GM23248 (cell line): Measurements from ENCODE around the gene DFFB. TPM values are rescaled to one million over a fixed set of nuclear protein-coding genes. Genes with fewer than 3 reads are reported as not detected.

Experiments used
- DNase-seq: peaks from one replicate; pipeline ENCODE4 v3.0.0-alpha.2; 2015
- H2AFZ ChIP-seq: fragments of 200-600 bp; sonication (generic); 2 replicates; pipeline ENCODE4 v1.6.1; 2016; ENCODE audit warnings: antibody characterized with exemption
- H3F3A ChIP-seq: fragments of 200-600 bp; sonication (generic); 2 replicates; pipeline ENCODE4 v1.6.1; 2016; ENCODE audit warnings: mild to moderate bottlenecking, antibody characterized with exemption, mixed run types; ENCODE audit not compliant: insufficient read depth
- H3K27ac ChIP-seq: fragments of 200-600 bp; sonication (generic); 2 replicates; pipeline ENCODE4 v1.5.1; 2016; ENCODE audit warnings: mild to moderate bottlenecking
- H3K27me3 ChIP-seq: fragments of 200-600 bp; sonication (generic); replicated peaks from 2 replicates; pipeline ENCODE4 v1.6.1; 2016; ENCODE audit warnings: mild to moderate bottlenecking; ENCODE audit not compliant: insufficient read depth
- H3K36me3 ChIP-seq: fragments of 200-600 bp; sonication (generic); 2 replicates; pipeline ENCODE4 v1.6.1; 2016; ENCODE audit warnings: low read depth, mild to moderate bottlenecking
- H3K4me1 ChIP-seq: fragments of 200-600 bp; sonication (generic); 2 replicates; pipeline ENCODE4 v1.6.1; 2016; ENCODE audit warnings: mild to moderate bottlenecking; ENCODE audit not compliant: insufficient read depth
- H3K4me2 ChIP-seq: fragments of 200-600 bp; sonication (generic); one replicate; pipeline ENCODE4 v1.6.1; 2016; ENCODE audit warnings: mild to moderate bottlenecking; ENCODE audit not compliant: unreplicated experiment
- H3K4me3 ChIP-seq: fragments of 200-600 bp; sonication (generic); 2 replicates; pipeline ENCODE4 v1.5.1; 2016; ENCODE audit warnings: mild to moderate bottlenecking
- H3K79me2 ChIP-seq: fragments of 200-600 bp; sonication (generic); 2 replicates; pipeline ENCODE4 v1.6.1; 2016; ENCODE audit warnings: mild to moderate bottlenecking; ENCODE audit not compliant: insufficient read depth
- H3K9ac ChIP-seq: fragments of 200-600 bp; sonication (generic); 2 replicates; pipeline ENCODE4 v1.6.1; 2016; ENCODE audit warnings: mild to moderate bottlenecking
- H3K9me2 ChIP-seq: fragments of 200-600 bp; sonication (generic); 2 replicates; pipeline ENCODE4 v1.6.1; 2016; ENCODE audit warnings: mixed run types, mild to moderate bottlenecking, moderate library complexity; ENCODE audit not compliant: insufficient read depth
- H3K9me3 ChIP-seq: fragments of 200-600 bp; sonication (generic); one replicate; pipeline ENCODE4 v1.6.1; 2017; ENCODE audit warnings: low read depth
- H4K20me1 ChIP-seq: fragments of 200-600 bp; sonication (generic); 2 replicates; pipeline ENCODE4 v1.6.0; 2016; ENCODE audit not compliant: insufficient read depth
- EZH2 ChIP-seq: fragments of 200-600 bp; sonication (generic); IDR thresholded peaks from 2 replicates; pipeline ENCODE4 v1.6.1; 2018; ENCODE audit warnings: antibody characterized with exemption, mild to moderate bottlenecking; ENCODE audit not compliant: insufficient read depth, poor library complexity, severe bottlenecking
- EZH2phosphoT487 ChIP-seq: fragments of 200-600 bp; sonication (generic); IDR thresholded peaks from 2 replicates; pipeline ENCODE4 v1.6.1; 2018; ENCODE audit warnings: antibody characterized with exemption, moderate library complexity, mild to moderate bottlenecking, low read depth; ENCODE audit not compliant: insufficient read depth
- WGBS, 2 experiments: methylation state at CpG; one replicate each; pipeline ENCODE4 v1.1.6; 2015 to 2017; ENCODE audit warnings: low lambda C conversion rate in 2 of 2, low coverage in 1 of 2; ENCODE audit errors: missing lambda C conversion rate in 2 of 2; 5-methylcytosine and 5-hydroxymethylcytosine counted together
- in situ Hi-C: fragments of 300-500 bp; cut with MboI; formaldehyde crosslinking; loops from 2 replicates; pipeline ENCODE4 v1.15.0; 2020
- polyA plus RNA-seq: library from polyadenylated mRNA; unstranded; fragments of >200 nt; fragmentation: Nextera tagmentation; extraction: Ambion mirVana; gene quantifications from 2 replicates; pipeline ENCODE4 v1.2.1, GENCODE V29; 2016
- total RNA-seq: library from RNA; depleted of rRNA; stranded (reverse); fragments of >200 nt; shearing (Covaris generic); gene quantifications from 2 replicates; pipeline ENCODE4 v1.2.3, GENCODE V29; 2014

Gene DFFB
- total and polyA plus RNA-seq, 2 experiments from 2014 or later: 3.2 to 18.3 TPM

GRCh38 chr1:3902111-3902511 lies 44.8 kb downstream of the DFFB start:
- DNase-seq: no peak
- H3K9ac ChIP-seq: no peak overlapping the region
- H2AFZ ChIP-seq: no peak overlapping the region

GRCh38 chr1:3902571-3903091 lies 45.4 kb downstream of the DFFB start:
- Histone ChIP-seq H3K27ac (no peak overlapping the region), H3F3A (no peaks in the 10 kb centered on the region), H3K4me2 (no peak overlapping the region), H3K27me3 (no peaks in the 10 kb centered on the region), H3K36me3 (no peaks in the 10 kb centered on the region), H2AFZ (no peak overlapping the region), H3K79me2 (peaks cover 24% of the 10 kb centered on the region), H3K4me1 (no peaks in the 10 kb centered on the region), H3K9me3 (no peaks in the 10 kb centered on the region), H4K20me1 (no peaks in the 10 kb centered on the region), H3K9ac (no peak overlapping the region), H3K9me2 (no peaks in the 10 kb centered on the region), H3K4me3 (no peak overlapping the region)
- 49% methylated on average over 10 of the region's 10 CpGs for WGBS, 2 experiments
- no peak for TF ChIP-seq EZH2
- TF ChIP-seq EZH2phosphoT487: no peak
- peak; percentile 36 for DNase-seq
- in situ Hi-C loops: loop anchor here (25.0 kb wide), 1 partner anchor 2010 kb away; no protein-coding TSS in a partner anchor

More at GRCh38 chr1:3902111-3902511, 44.8 kb downstream of the DFFB start:
- Histone ChIP-seq H3K27ac (no peak overlapping the region), H3F3A (peaks cover 2% of the 10 kb centered on the region; the same call in 1 of the 2 replicates), H3K4me3 (no peak overlapping the region), H3K36me3 (no peaks in the 10 kb centered on the region), H3K9me3 (no peaks in the 10 kb centered on the region), H3K9me2 (no peaks in the 10 kb centered on the region), H4K20me1 (no peaks in the 10 kb centered on the region), H3K27me3 (no peaks in the 10 kb centered on the region), H3K4me1 (no peaks in the 10 kb centered on the region), H3K79me2 (peaks cover 29% of the 10 kb centered on the region), H3K4me2 (no peak overlapping the region)
- in situ Hi-C loops: loop anchor here (25.0 kb wide), 1 partner anchor 2010 kb away; no protein-coding TSS in a partner anchor
- TF ChIP-seq EZH2phosphoT487 (no peak), EZH2 (no peak)
- WGBS, 2 experiments: 95 to 96% methylated on average over 15 of the region's 15 CpGs

- no peak overlapping the region for H3K4me3 ChIP-seq
- no peaks in the 10 kb centered on the region for H3K27me3 ChIP-seq
- no peaks in the 10 kb centered on the region for H3K9me2 ChIP-seq
- in situ Hi-C loops: loop anchor here (25.0 kb wide), 1 partner anchor 2009 kb away; no protein-coding TSS in a partner anchor
- no peak overlapping the region for H3K9ac ChIP-seq
- no peak overlapping the region for H2AFZ ChIP-seq
- no peak for DNase-seq
- no peak overlapping the region for H3K27ac ChIP-seq
- H3F3A ChIP-seq: no peaks in the 10 kb centered on the region
- H3K79me2 ChIP-seq: peaks cover 16% of the 10 kb centered on the region
- no peaks in the 10 kb centered on the region for H3K36me3 ChIP-seq
- no peak for TF ChIP-seq EZH2phosphoT487
- no peak for TF ChIP-seq EZH2
- H3K4me2 ChIP-seq: no peak overlapping the region
- no peaks in the 10 kb centered on the region for H3K4me1 ChIP-seq
- H3K9me3 ChIP-seq: no peaks in the 10 kb centered on the region
- WGBS, 2 experiments: 73 to 75% methylated on average over 16 of the region's 16 CpGs
- H4K20me1 ChIP-seq: no peaks in the 10 kb centered on the region
Measured at GRCh38 chr1:3903141-3904005, 46.1 kb downstream of the DFFB start.

- H4K20me1 ChIP-seq: no peaks in the 10 kb centered on the region
- TF ChIP-seq EZH2phosphoT487: no peak
- no peak for TF ChIP-seq EZH2
- no peak for DNase-seq
- WGBS, 2 experiments: 84 to 85% methylated on average over 24 of the region's 24 CpGs
- no peak overlapping the region for H3K4me2 ChIP-seq
- no peaks in the 10 kb centered on the region for H3K36me3 ChIP-seq
- no peaks in the 10 kb centered on the region for H3K27me3 ChIP-seq
- no peak overlapping the region for H2AFZ ChIP-seq
- no peaks in the 10 kb centered on the region for H3K4me1 ChIP-seq
- no peak overlapping the region for H3K9ac ChIP-seq
- H3K4me3 ChIP-seq: no peak overlapping the region
- peaks cover 8% of the 10 kb centered on the region for H3K79me2 ChIP-seq
- no peaks in the 10 kb centered on the region for H3K9me3 ChIP-seq
- no peak overlapping the region for H3K27ac ChIP-seq
- H3F3A ChIP-seq: no peaks in the 10 kb centered on the region
- no peaks in the 10 kb centered on the region for H3K9me2 ChIP-seq
- in situ Hi-C loops: loop anchor here (25.0 kb wide), 1 partner anchor 2008 kb away; no protein-coding TSS in a partner anchor
Measured at GRCh38 chr1:3904006-3904842, 46.9 kb downstream of the DFFB start.
